Uterus (tissue), 4 donors: ENCODE data around the gene VWC2. TPM values are rescaled to one million over a fixed set of nuclear protein-coding genes. Genes with fewer than 3 reads are reported as not detected.

Experiments
- DNase-seq, 2 donors: peaks; one replicate each; pipeline ENCODE4 v3.0.0-alpha.2; 2019 to 2020
- H3K27ac ChIP-seq, 2 donors: fragments of 200-600 bp; sonication (generic); 1 replicate in 1 of 2; 2 replicates in 1 of 2; pipeline ENCODE4 v1.5.1; 2016 to 2018
- H3K27me3 ChIP-seq, 2 donors: fragments of 200-600 bp; sonication (generic); one replicate each; pipeline ENCODE4 v1.5.1; 2018 to 2019; ENCODE audit warnings: control low read depth in 1 of 2
- H3K36me3 ChIP-seq, 2 donors: fragments of 200-600 bp; sonication (generic); one replicate each; pipeline ENCODE4 v1.5.1; 2019; ENCODE audit warnings: control low read depth in 1 of 2
- H3K4me1 ChIP-seq, 2 donors: fragments of 200-600 bp; sonication (generic); one replicate each; pipeline ENCODE4 v1.5.1; 2018 to 2019; ENCODE audit warnings: control low read depth in 1 of 2
- H3K4me3 ChIP-seq, 2 donors: fragments of 200-600 bp; sonication (generic); 1 replicate in 1 of 2; 2 replicates in 1 of 2; pipeline ENCODE4 v1.5.1; 2018 to 2019; ENCODE audit warnings: mild to moderate bottlenecking in 1 of 2
- H3K9me3 ChIP-seq, 2 donors: fragments of 200-600 bp; sonication (generic); one replicate each; pipeline ENCODE4 v1.5.1; 2019; ENCODE audit warnings: control low read depth in 1 of 2
- POLR2A ChIP-seq, 2 donors: fragments of 450-650 bp; IDR thresholded peaks; one replicate each; pipeline ENCODE4 v1.6.1; 2016; ENCODE audit warnings: antibody characterized with exemption in 2 of 2, mild to moderate bottlenecking in 1 of 2, moderate library complexity in 1 of 2
- intact Hi-C: fragments of 100-400 bp; cut with DNase I; formaldehyde crosslinking; loops from one replicate; pipeline ENCODE4 v1.15.1; 2023; ENCODE audit warnings: low total_unique reads
- total RNA-seq, 4 donors: library from RNA; depleted of rRNA in 3 of 4; stranded (reverse); fragments of >200 nt in 3 of 4; gene quantifications; one replicate each; pipeline versions ENCODE4 v1.1.0 to v1.2.4, GENCODE V29; 2014 to 2023
- TF ChIP-seq, protein P1 (sequence below), 4 experiments: fragments of 200-600 bp in 2 of 4; fragments of 450-650 bp in 2 of 4; sonication (generic) in 2 of 4; IDR thresholded peaks; one replicate each; pipeline ENCODE4 v1.5.1; 2016 to 2019; ENCODE audit warnings: antibody characterized with exemption in 4 of 4, mild to moderate bottlenecking in 2 of 4, moderate library complexity in 1 of 4
- donor health status: DM: yes; HTN: yes; CAD: no.

The VWC2 gene
- total RNA-seq, 4 donors from 2014 or later, result under 0.01 to 1.9 (median 0.91) TPM; not detected in 1

- DNase-seq, result no peak
- no peak for TF ChIP-seq POLR2A (IDR thresholded peaks at IDR 0.05)
- TF ChIP-seq, protein P1, sequence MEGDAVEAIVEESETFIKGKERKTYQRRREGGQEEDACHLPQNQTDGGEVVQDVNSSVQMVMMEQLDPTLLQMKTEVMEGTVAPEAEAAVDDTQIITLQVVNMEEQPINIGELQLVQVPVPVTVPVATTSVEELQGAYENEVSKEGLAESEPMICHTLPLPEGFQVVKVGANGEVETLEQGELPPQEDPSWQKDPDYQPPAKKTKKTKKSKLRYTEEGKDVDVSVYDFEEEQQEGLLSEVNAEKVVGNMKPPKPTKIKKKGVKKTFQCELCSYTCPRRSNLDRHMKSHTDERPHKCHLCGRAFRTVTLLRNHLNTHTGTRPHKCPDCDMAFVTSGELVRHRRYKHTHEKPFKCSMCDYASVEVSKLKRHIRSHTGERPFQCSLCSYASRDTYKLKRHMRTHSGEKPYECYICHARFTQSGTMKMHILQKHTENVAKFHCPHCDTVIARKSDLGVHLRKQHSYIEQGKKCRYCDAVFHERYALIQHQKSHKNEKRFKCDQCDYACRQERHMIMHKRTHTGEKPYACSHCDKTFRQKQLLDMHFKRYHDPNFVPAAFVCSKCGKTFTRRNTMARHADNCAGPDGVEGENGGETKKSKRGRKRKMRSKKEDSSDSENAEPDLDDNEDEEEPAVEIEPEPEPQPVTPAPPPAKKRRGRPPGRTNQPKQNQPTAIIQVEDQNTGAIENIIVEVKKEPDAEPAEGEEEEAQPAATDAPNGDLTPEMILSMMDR (IDR thresholded peaks at IDR 0.05), result no peak
- intact Hi-C loops, result no loop called here
- Histone ChIP-seq H3K27ac (no peak overlapping the region), H3K9me3 (no peaks in the 10 kb centered on the region), H3K4me3 (no peak overlapping the region), H3K4me1 (no peaks in the 10 kb centered on the region), H3K36me3 (no peaks in the 10 kb centered on the region), H3K27me3 (no peaks in the 10 kb centered on the region)
Observed at GRCh38 chr7:49822856-49823255, 49.4 kb downstream of the VWC2 start.

GRCh38 chr7:49823566-49823965, 50.1 kb downstream of the VWC2 start:
- intact Hi-C loops, result no loop called here
- H3K27ac ChIP-seq, result no peak overlapping the region

GRCh38 chr7:49839863-49840645, 66.6 kb downstream of the VWC2 start:
- DNase-seq, result no peak

More at GRCh38 chr7:49823566-49823965, 50.1 kb downstream of the VWC2 start:
- H3K4me3 ChIP-seq, result no peak overlapping the region
- DNase-seq, result no peak
- H3K36me3 ChIP-seq, result no peaks in the 10 kb centered on the region
- no peaks in the 10 kb centered on the region for H3K4me1 ChIP-seq
- H3K9me3 ChIP-seq, result no peaks in the 10 kb centered on the region
- no peaks in the 10 kb centered on the region for H3K27me3 ChIP-seq
- TF ChIP-seq, protein P1 (IDR thresholded peaks at IDR 0.05), result no peak
- TF ChIP-seq POLR2A (IDR thresholded peaks at IDR 0.05), result no peak

GRCh38 chr7:49840751-49841405, 67.4 kb downstream of the VWC2 start:
- Histone ChIP-seq H3K36me3 (no peaks in the 10 kb centered on the region), H3K4me1 (no peaks in the 10 kb centered on the region), H3K27me3 (no peaks in the 10 kb centered on the region), H3K27ac (no peak overlapping the region), H3K4me3 (no peak overlapping the region), H3K9me3 (no peaks in the 10 kb centered on the region)
- intact Hi-C loops, result no loop called here
- DNase-seq, result no peak
- no peak for TF ChIP-seq POLR2A (IDR thresholded peaks at IDR 0.05)
- TF ChIP-seq, protein P1 (IDR thresholded peaks at IDR 0.05), result no peak

More at GRCh38 chr7:49839863-49840645, 66.6 kb downstream of the VWC2 start:
- Histone ChIP-seq H3K9me3 (no peaks in the 10 kb centered on the region), H3K27me3 (no peaks in the 10 kb centered on the region), H3K4me3 (no peak overlapping the region), H3K4me1 (no peaks in the 10 kb centered on the region), H3K36me3 (no peaks in the 10 kb centered on the region), H3K27ac (no peak overlapping the region)
- intact Hi-C loops, result no loop called here
- TF ChIP-seq, protein P1 (IDR thresholded peaks at IDR 0.05), result no peak
- TF ChIP-seq POLR2A (IDR thresholded peaks at IDR 0.05), result no peak

DNA sequence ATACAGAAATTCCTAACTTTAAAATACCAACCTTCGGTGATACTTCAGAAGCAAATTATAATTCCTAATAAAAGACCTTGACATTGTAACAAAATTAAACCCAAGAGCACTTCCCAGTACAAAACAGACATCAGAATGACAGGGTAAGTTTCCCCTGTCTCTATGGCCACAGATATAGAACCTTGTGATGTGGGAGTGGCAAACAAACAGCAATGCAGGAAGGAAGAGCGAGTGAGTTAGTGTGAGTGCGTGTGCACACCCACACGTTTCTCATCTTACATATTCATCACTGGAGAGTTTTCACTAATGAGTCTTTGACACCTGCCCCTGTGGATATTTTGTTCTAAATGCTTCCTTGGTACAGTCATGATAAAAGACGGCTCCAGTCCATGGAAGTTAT, 72.2 kb downstream of the VWC2 start:
- no peaks in the 10 kb centered on the region for H3K4me1 ChIP-seq
- intact Hi-C loops, result no loop called here
- no peak overlapping the region for H3K27ac ChIP-seq
- TF ChIP-seq, protein P1 (IDR thresholded peaks at IDR 0.05), result no peak
- TF ChIP-seq POLR2A (IDR thresholded peaks at IDR 0.05), result no peak
- no peak overlapping the region for H3K4me3 ChIP-seq
- no peaks in the 10 kb centered on the region for H3K27me3 ChIP-seq
- no peaks in the 10 kb centered on the region for H3K9me3 ChIP-seq
- H3K36me3 ChIP-seq, result no peaks in the 10 kb centered on the region
- no peak for DNase-seq
